ENCODE measurements around the gene CCDC144A.
"Not testable (repeated sequence)": the region's sequence is repeated elsewhere in the genome, so short reads cannot be mapped to it uniquely, and the experiment has no call there.

Gene CCDC144A

GRCh38 chr17:16820161-16820877 is 130.3 kb downstream of the CCDC144A start:
- no peak for DNase-seq (ENCODE audit: low read depth in 2 of 2)

DNA sequence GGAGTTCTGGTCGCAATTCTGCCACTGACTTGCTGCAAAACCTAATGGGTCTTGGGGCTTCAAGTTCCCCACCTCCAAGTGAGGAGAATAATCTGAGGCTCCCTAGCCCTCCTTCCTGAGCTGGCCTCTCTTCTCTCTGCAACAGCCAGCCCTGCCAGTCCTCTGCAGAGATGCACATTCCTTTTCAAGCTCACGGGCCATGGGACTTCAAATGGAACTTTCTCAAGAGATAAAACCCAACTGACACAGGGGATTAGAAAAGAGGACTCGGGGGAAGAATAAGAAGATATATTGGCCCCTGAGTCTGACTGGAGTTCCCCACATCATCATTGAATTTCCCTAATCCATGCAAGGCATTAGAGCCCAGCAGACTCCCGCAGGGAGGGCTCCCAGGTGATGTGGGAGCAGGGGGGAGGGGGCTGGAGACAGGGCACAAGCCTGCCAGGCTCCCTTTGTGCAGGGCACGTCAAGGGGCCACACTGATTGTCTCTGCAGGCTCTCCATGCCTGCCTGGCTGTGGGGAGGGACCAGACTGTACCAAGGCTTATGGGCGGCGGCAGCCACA is 131.0 kb downstream of the CCDC144A start:
- DNase-seq (ENCODE audit: low read depth in 2 of 2), result no peak

GRCh38 chr17:16822133-16822532 is 132.1 kb downstream of the CCDC144A start:
- DNase-seq (ENCODE audit: low read depth in 2 of 2), result not testable (repeated sequence)

GRCh38 chr17:16823768-16824406 is 133.8 kb downstream of the CCDC144A start:
- not testable (repeated sequence) for DNase-seq (ENCODE audit: low read depth in 2 of 2)
